Peyer's patch (tissue), 4 donors: ENCODE measurements around the gene PPP6R3.

Experiments
- CTCF ChIP-seq, 6 experiments: fragments of 450-650 bp in 4 of 6; fragments of 200-600 bp in 2 of 6; sonication (generic) in 1 of 6; IDR thresholded peaks; one replicate each; pipeline ENCODE4 v1.5.1; 2017 to 2019; ENCODE audit warnings: antibody characterized with exemption in 6 of 6, mild to moderate bottlenecking in 3 of 6, moderate library complexity in 1 of 6
- POLR2A ChIP-seq, 2 donors: fragments of 450-650 bp; IDR thresholded peaks; one replicate each; pipeline ENCODE4 v1.5.1; 2017; ENCODE audit warnings: antibody characterized with exemption in 2 of 2, mild to moderate bottlenecking in 2 of 2, moderate library complexity in 2 of 2

GRCh38 chr11:68584991-68585524, 124.5 kb downstream of the PPP6R3 start:
- no peak for TF ChIP-seq CTCF (IDR thresholded peaks at IDR 0.05)
- no peak for TF ChIP-seq POLR2A (IDR thresholded peaks at IDR 0.05)
